A549 (cell line): ENCODE data around the gene PFKFB3. TPM values are rescaled to one million over a fixed set of nuclear protein-coding genes. Genes with fewer than 3 reads are reported as not detected.

Experiments
- ATAC-seq, 2 experiments: fragments of 200-7000 bp in 1 of 2; fragments of >200 bp in 1 of 2; cut with Nextera tagmentation in 1 of 2; cut with Tn5 transposase in 1 of 2; 3 replicates each; pipeline versions ENCODE4 v1.8.0 to v1.9.1; 2018 to 2020; ENCODE audit warnings: mild to moderate bottlenecking in 1 of 2, moderate library complexity in 1 of 2
- CTCF ChIA-PET: fragments of 300-600 bp; sonication (Branson Sonifier 250); formaldehyde crosslinking; extraction: SDS; loops from one replicate; lab custom pipeline; 2021; ENCODE audit warnings: antibody characterized with exemption, inconsistent platforms; lab: Yijun Ruan, JAX
- POLR2A ChIA-PET: fragments of 350-600 bp; formaldehyde crosslinking; extraction: SDS; loops from one replicate; lab custom pipeline; 2021; ENCODE audit warnings: antibody characterized with exemption, inconsistent platforms; lab: Yijun Ruan, JAX
- DNase-seq, 2 experiments: peaks; one replicate each; pipeline versions ENCODE4 v3.0.0 to v3.0.0-alpha.2; 2011 to 2016; ENCODE audit warnings: low read depth in 1 of 2, low spot score in 1 of 2
- FAIRE-seq: peaks from 2 replicates; lab custom pipeline; 2011; peaks lifted over from hg19 to GRCh38; lab: Jason Lieb, UNC
- H3K27ac ChIP-seq, 2 experiments: fragments of >200 bp; sonication (Bioruptor Twin); formaldehyde crosslinking; 3 replicates each; pipeline ENCODE4 v1.5.1; 2016 to 2017
- H3K4me1 ChIP-seq: fragments of >200 bp; sonication (Bioruptor Twin); formaldehyde crosslinking; 3 replicates; pipeline ENCODE4 v1.6.1; 2016
- H3K4me2 ChIP-seq: fragments of >200 bp; sonication (Bioruptor Twin); formaldehyde crosslinking; 3 replicates; pipeline ENCODE4 v1.6.1; 2016
- H3K4me3 ChIP-seq: fragments of >200 bp; sonication (Bioruptor Twin); formaldehyde crosslinking; 3 replicates; pipeline ENCODE4 v1.5.1; 2016
- H3K9me3 ChIP-seq: fragments of >200 bp; sonication (Bioruptor Twin); formaldehyde crosslinking; 3 replicates; pipeline ENCODE4 v1.6.1; 2016
- CBX8 ChIP-seq: fragments of 200-600 bp; sonication (generic); IDR thresholded peaks from 2 replicates; pipeline ENCODE4 v1.6.1; 2016
- EP300 ChIP-seq, 2 experiments: fragments of >200 bp; sonication (Bioruptor Twin); formaldehyde crosslinking; IDR thresholded peaks; 2 replicates in 1 of 2; 3 replicates in 1 of 2; pipeline ENCODE4 v1.6.1; 2016 to 2017
- ESRRA ChIP-seq: fragments of 150-350 bp; IDR thresholded peaks from 2 replicates; pipeline ENCODE4 v1.6.1; 2014; ENCODE audit warnings: mild to moderate bottlenecking, low read length, borderline replicate concordance
- FOSB ChIP-seq: fragments of 250-450 bp; sonication (Bioruptor Pico); IDR thresholded peaks from 2 replicates; pipeline ENCODE4 v1.5.0; 2020; ENCODE audit warnings: mild to moderate bottlenecking, moderate library complexity
- FOSL2 ChIP-seq, 2 experiments: fragments of 450-650 bp in 1 of 2; fragments of >200 bp in 1 of 2; sonication (Bioruptor Twin) in 1 of 2; formaldehyde crosslinking; IDR thresholded peaks; 2 replicates each; pipeline versions ENCODE4 v1.5.0 to v1.6.1; 2016 to 2020; ENCODE audit warnings: mild to moderate bottlenecking in 1 of 2, moderate library complexity in 1 of 2
- FOXS1 ChIP-seq: fragments of 250-450 bp; sonication (Bioruptor Pico); IDR thresholded peaks from 2 replicates; pipeline ENCODE4 v1.5.0; 2020; ENCODE audit warnings: mild to moderate bottlenecking, moderate library complexity
- JUNB ChIP-seq: fragments of >200 bp; sonication (Bioruptor Twin); formaldehyde crosslinking; IDR thresholded peaks from 2 replicates; pipeline ENCODE4 v1.6.1; 2016
- KDM5A ChIP-seq: fragments of 200-600 bp; sonication (generic); IDR thresholded peaks from 2 replicates; pipeline ENCODE4 v1.6.1; 2016; ENCODE audit warnings: antibody characterized with exemption, mild to moderate bottlenecking
- MAFK ChIP-seq: fragments of 450-650 bp; IDR thresholded peaks from 2 replicates; pipeline ENCODE4 v1.6.1; 2014; ENCODE audit not compliant: partially characterized antibody
- MYC ChIP-seq: IDR thresholded peaks from 2 replicates; pipeline ENCODE4 v1.6.1; 2012; ENCODE audit warnings: mild to moderate bottlenecking, inconsistent platforms, low read length, improper control_type of control experiment, borderline replicate concordance
- NPAS2 ChIP-seq: fragments of 250-450 bp; sonication (Bioruptor Pico); IDR thresholded peaks from 2 replicates; pipeline ENCODE4 v1.8.0; 2022; ENCODE audit warnings: mild to moderate bottlenecking, moderate library complexity, borderline replicate concordance
- NR3C1 ChIP-seq: fragments of >200 bp; sonication (Bioruptor Twin); formaldehyde crosslinking; IDR thresholded peaks from 3 replicates; pipeline ENCODE4 v1.6.1; 2017
- POLR2AphosphoS2 ChIP-seq: conservative IDR thresholded peaks from 2 replicates; pipeline ENCODE4 v1.6.1; 2012; ENCODE audit warnings: low read length, improper control_type of control experiment, inconsistent platforms
- RAD21 ChIP-seq, 2 experiments: fragments of >200 bp in 1 of 2; sonication (Bioruptor Twin) in 1 of 2; formaldehyde crosslinking in 1 of 2; IDR thresholded peaks in 1 of 2; conservative IDR thresholded peaks in 1 of 2; 2 replicates in 1 of 2; 3 replicates in 1 of 2; pipeline ENCODE4 v1.6.1; 2012 to 2018; ENCODE audit warnings: inconsistent platforms in 1 of 2
- RNF2 ChIP-seq: fragments of 200-600 bp; sonication (generic); IDR thresholded peaks from 2 replicates; pipeline ENCODE4 v1.6.1; 2016; ENCODE audit warnings: low read depth, mild to moderate bottlenecking, antibody characterized with exemption, moderate library complexity, borderline replicate concordance
- TP53 ChIP-seq: fragments of 250-450 bp; sonication (Bioruptor Pico); IDR thresholded peaks from 2 replicates; pipeline ENCODE4 v1.5.0; 2021; ENCODE audit warnings: mild to moderate bottlenecking, moderate library complexity
- ZNF302 ChIP-seq: fragments of 250-450 bp; sonication (Bioruptor Pico); IDR thresholded peaks from 2 replicates; pipeline ENCODE4 v1.9.0; 2021; ENCODE audit warnings: inconsistent platforms, mild to moderate bottlenecking, moderate library complexity
- WGBS: methylation state at CpG from one replicate; pipeline ENCODE4 v1.1.6; 2017; ENCODE audit errors: missing lambda C conversion rate; 5-methylcytosine and 5-hydroxymethylcytosine counted together
- polyA plus RNA-seq, 4 experiments: library from polyadenylated mRNA; depleted of rRNA in 3 of 4; stranded (reverse); fragments of >200 nt; fragmentation: RNase III in 1 of 4; extraction: RNeasy Plus Mini Kit Qiagen cat#74134 plus additional on column Dnase treatment in 1 of 4; gene quantifications; 2 replicates in 3 of 4; 3 replicates in 1 of 4; pipeline ENCODE4 v1.2.3, GENCODE V29; 2011 to 2017
- TF ChIP-seq, protein P1 (sequence below): fragments of 450-650 bp; IDR thresholded peaks from 2 replicates; pipeline ENCODE4 v1.6.1; 2014; ENCODE audit warnings: antibody characterized with exemption
- TF ChIP-seq, protein P2 (sequence below): fragments of >200 bp; sonication (Bioruptor Twin); formaldehyde crosslinking; IDR thresholded peaks from 3 replicates; pipeline ENCODE4 v1.6.1; 2016
- TF ChIP-seq, protein P3 (sequence below): fragments of 250-450 bp; sonication (Bioruptor Pico); IDR thresholded peaks from 2 replicates; pipeline ENCODE4 v1.5.0; 2021; ENCODE audit warnings: mild to moderate bottlenecking, moderate library complexity, borderline replicate concordance
- TF ChIP-seq, protein P4 (sequence below): IDR thresholded peaks from 2 replicates; pipeline ENCODE4 v1.6.1; 2012; ENCODE audit warnings: low read depth, borderline replicate concordance

The PFKFB3 gene
- polyA plus RNA-seq, 2 of the 4 experiments (the other 2 are of a cell fraction): 139 to 232 TPM

DNA sequence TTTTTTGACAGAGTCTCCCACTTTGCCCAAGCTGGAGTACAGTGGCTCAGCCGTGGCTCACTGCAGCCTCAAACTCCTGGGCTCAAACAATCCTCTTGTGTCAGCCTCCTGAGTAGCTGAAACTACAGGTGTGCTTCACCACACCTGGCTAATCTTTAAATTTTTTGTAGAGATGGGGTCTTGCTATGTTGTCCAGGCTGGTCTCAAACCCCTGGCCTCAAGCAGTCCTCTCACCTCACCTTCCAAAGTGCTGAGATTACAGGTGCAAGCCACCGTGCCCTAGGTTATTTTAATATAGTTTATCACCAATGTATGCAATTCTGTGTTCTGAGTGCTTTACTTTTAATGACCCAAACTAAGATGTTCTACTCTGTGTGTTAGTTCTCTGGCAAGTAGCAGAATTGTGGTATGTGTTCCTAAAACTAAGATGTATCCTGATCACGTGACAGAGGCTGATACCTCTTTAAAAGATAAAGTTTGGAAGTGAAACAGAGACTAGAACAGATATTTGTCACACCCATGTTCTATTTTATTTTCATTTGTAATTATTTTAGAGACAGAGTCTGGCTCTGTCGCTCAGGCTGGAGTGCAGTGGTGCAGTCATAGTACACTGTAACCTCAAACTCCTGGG, 22.1 kb upstream of the PFKFB3 start:
- no peak for FAIRE-seq
- H3K4me2 ChIP-seq: no peak overlapping the region
- WGBS: 90% methylated on average over 4 of the region's 4 CpGs
- H3K4me1 ChIP-seq: no peaks in the 10 kb centered on the region
- POLR2A ChIA-PET: no interaction called here
- no peak overlapping the region for H3K4me3 ChIP-seq
- TF ChIP-seq POLR2AphosphoS2 (no peak), ZNF302 (CRISPR knock-in tag) (no peak), TP53 (CRISPR knock-in tag) (no peak), FOSL2 (IDR thresholded peaks at IDR 0.05) (no peak), FOSL2 (CRISPR knock-in tag; IDR thresholded peaks at IDR 0.05) (no peak), FOSB (CRISPR knock-in tag) (no peak), MAFK (no peak), CBX8 (no peak), KDM5A (no peak), EP300 (IDR thresholded peaks at IDR 0.05) (no peak)
- TF ChIP-seq, protein P1, sequence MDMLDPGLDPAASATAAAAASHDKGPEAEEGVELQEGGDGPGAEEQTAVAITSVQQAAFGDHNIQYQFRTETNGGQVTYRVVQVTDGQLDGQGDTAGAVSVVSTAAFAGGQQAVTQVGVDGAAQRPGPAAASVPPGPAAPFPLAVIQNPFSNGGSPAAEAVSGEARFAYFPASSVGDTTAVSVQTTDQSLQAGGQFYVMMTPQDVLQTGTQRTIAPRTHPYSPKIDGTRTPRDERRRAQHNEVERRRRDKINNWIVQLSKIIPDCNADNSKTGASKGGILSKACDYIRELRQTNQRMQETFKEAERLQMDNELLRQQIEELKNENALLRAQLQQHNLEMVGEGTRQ: no peak
- TF ChIP-seq, all 56 proteins: peak for 0
- ATAC-seq: no peak
- Histone ChIP-seq H3K9me3 (no peaks in the 10 kb centered on the region), H3K27ac (no peak overlapping the region)
- CTCF ChIA-PET: interaction anchor here (1.1 to 2.0 kb wide), 2 partner anchors 93 to 221 kb away, joined by 3 to 9 read pairs; no protein-coding TSS in a partner anchor
- DNase-seq: no peak

DNA sequence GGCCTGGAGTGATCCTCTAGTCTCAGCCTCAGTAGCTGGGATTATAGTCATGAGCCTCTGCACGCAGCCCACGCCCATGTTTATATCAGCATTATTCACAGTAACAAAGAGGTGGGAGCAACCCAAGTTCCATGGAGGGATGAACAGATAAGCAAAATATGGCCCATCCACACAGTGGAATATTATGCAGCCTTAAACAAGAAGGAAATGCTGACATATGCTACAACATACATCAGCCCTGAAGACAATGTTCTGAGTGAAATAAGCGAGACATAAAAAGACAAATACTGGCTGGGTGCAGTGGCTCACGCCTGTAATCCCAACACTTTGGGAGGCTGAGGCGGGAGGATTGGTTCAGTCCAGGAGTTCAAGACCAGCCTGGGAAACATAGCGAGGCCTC, 21.5 kb upstream of the PFKFB3 start:
- FAIRE-seq: no peak
- Histone ChIP-seq H3K4me3 (no peak overlapping the region), H3K4me1 (0 out of 3 replicates have a peak, but pooled peaks cover 4% of the 10 kb centered on the region), H3K4me2 (no peak overlapping the region), H3K27ac (no peak overlapping the region), H3K9me3 (no peaks in the 10 kb centered on the region)
- WGBS: 99% methylated on average over 6 of the region's 6 CpGs
- no peak for ATAC-seq
- POLR2A ChIA-PET: no interaction called here
- DNase-seq: no peak
- CTCF ChIA-PET: interaction anchor here (0.6 to 3.4 kb wide), 3 partner anchors 21 to 1825 kb away, joined by 3 to 16 read pairs (median 9); partner anchors contain the start of gene PFKFB3
- no peak for TF ChIP-seq RNF2
- no peak for TF ChIP-seq JUNB
- TF ChIP-seq CBX8: no peak
- no peak for TF ChIP-seq ESRRA
- TF ChIP-seq, protein P2, sequence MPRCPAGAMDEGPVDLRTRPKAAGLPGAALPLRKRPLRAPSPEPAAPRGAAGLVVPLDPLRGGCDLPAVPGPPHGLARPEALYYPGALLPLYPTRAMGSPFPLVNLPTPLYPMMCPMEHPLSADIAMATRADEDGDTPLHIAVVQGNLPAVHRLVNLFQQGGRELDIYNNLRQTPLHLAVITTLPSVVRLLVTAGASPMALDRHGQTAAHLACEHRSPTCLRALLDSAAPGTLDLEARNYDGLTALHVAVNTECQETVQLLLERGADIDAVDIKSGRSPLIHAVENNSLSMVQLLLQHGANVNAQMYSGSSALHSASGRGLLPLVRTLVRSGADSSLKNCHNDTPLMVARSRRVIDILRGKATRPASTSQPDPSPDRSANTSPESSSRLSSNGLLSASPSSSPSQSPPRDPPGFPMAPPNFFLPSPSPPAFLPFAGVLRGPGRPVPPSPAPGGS: no peak
- TF ChIP-seq, protein P3, sequence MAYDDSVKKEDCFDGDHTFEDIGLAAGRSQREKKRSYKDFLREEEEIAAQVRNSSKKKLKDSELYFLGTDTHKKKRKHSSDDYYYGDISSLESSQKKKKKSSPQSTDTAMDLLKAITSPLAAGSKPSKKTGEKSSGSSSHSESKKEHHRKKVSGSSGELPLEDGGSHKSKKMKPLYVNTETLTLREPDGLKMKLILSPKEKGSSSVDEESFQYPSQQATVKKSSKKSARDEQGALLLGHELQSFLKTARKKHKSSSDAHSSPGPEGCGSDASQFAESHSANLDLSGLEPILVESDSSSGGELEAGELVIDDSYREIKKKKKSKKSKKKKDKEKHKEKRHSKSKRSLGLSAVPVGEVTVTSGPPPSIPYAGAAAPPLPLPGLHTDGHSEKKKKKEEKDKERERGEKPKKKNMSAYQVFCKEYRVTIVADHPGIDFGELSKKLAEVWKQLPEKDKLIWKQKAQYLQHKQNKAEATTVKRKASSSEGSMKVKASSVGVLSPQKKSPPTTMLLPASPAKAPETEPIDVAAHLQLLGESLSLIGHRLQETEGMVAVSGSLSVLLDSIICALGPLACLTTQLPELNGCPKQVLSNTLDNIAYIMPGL (CRISPR knock-in tag): no peak
- TF ChIP-seq NPAS2 (CRISPR knock-in tag): no peak
- no peak for TF ChIP-seq FOXS1
- no peak for TF ChIP-seq RAD21 (conservative IDR thresholded peaks at IDR 0.05 in 1 of 2, IDR thresholded peaks at IDR 0.05 in 1 of 2)
- TF ChIP-seq, protein P4, sequence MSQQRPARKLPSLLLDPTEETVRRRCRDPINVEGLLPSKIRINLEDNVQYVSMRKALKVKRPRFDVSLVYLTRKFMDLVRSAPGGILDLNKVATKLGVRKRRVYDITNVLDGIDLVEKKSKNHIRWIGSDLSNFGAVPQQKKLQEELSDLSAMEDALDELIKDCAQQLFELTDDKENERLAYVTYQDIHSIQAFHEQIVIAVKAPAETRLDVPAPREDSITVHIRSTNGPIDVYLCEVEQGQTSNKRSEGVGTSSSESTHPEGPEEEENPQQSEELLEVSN: no peak
- no peak for TF ChIP-seq MYC
- no peak for TF ChIP-seq NR3C1
- TF ChIP-seq, all 56 proteins: peak for 0
